DMS 273 (cell line): ENCODE results near the gene TST.

ENCODE experiments used
- DNase-seq: peaks from one replicate; lab custom pipeline; 2025; ENCODE audit not compliant: unreplicated experiment; lab: John Stamatoyannopoulos, UW

TST gene

DNA sequence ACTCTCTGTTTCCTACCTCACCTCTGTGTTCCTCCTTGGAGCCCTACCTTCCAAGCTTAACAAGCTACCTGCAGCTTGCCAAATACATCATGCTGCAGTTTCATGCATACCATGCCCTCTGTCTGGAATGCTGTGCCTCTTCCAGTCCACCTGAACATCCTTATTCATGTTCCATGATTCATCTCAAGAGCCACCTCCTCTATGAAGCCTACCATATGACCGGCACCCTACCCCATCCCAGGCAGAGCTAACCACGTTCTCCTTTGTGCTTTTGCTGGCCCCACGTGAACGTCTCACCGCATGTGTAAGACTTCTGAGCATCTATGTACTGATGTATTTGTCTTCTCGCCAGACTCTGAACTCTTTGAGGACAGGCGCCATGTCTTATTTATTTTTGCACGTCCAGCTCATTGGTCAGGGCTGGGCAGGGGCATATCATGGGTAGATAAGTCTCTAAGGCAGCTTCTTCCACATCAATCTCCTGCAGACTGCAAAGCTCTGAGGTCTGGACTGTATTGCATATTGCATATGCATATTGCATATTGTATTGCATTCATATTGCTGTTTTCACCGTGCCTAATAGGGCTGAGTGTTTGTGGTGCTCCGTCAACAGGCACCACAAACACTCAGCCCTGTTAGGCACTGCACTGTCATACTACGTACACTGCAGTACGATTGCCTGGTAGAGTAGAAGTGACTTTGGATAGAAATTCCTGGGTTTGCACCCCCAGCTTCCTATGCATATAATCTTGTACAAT lies 31.0 kb downstream of the TST start:
- DNase-seq, result no peak

DNA sequence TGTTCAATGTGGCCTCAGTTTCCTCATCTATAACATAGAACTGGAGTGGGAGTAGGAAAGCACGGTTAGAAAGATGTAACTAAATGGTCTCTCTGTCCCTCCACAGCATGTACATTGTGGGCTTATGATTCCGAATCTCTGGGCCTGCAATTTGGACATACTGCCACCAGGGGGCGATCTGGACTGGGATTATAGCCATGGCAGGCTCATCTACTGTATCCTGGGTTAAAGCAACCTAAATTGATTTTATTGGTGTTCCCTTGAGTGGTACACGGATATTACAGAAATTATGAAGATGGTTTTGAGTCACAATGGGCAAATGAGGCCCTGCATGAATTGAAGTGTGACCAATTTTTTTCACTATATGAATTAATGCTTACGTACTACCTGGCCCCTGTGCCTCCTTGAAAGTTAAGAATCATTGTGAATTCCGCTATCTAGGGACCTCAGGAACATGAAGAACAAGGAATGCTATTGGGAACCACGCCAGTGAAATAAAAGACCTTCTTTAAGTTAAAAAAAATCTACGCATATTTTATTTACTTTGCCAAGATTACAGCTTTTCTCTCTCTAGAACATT lies 32.9 kb downstream of the TST start:
- DNase-seq, result peak; percentile 50

DNA sequence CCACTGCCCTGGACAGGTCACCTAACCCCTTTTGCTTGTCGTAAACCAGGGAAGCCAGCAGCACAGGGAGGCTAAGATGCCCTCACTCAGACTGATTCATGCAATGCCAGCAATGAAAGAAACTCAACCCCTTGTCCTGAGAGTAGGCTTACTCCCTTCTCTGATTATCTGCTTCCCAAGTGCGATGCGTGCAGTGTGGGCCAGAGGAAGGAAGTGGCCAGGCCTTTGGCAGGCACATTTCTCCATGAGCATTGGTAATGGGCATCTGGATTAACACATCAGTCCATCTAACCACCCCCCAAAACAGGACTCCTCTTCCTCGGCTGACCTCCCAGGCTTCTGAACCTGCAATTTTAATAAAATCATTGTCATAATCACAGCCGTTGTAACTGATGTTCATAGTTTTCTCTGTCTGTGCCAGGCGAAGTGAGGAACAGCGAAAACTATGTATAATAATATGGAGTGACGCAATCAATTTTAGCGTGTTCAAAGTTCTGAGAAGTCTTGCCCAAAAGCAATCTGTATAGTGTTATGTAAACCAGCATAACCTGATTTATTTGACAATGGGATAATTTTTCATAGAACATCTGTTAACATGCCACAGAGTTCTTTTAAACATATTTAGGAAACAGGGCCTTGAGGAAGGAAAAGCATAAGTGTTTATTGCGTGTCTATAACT lies 33.9 kb downstream of the TST start:
- no peak for DNase-seq

DNA sequence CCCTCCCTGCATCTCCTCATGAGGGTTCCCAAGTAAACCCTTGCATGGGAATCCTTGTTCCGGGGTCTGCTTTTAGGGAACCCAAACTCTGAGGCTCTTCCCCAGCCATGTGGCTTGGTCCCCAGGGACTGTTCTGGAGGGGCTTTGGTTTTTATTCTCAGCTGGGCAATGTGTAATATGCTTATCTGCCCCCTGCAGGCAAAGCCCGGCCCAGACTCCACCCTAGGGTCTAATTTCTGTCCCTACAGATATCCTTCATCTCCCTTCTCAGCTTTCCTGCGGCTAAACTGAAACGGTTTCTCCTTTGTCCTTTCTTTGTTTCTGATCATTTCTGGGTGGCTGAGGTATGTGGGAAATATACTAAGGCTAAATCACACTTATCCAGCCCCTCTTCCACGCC lies 37.1 kb downstream of the TST start:
- peak; percentile 23 for DNase-seq

DNA sequence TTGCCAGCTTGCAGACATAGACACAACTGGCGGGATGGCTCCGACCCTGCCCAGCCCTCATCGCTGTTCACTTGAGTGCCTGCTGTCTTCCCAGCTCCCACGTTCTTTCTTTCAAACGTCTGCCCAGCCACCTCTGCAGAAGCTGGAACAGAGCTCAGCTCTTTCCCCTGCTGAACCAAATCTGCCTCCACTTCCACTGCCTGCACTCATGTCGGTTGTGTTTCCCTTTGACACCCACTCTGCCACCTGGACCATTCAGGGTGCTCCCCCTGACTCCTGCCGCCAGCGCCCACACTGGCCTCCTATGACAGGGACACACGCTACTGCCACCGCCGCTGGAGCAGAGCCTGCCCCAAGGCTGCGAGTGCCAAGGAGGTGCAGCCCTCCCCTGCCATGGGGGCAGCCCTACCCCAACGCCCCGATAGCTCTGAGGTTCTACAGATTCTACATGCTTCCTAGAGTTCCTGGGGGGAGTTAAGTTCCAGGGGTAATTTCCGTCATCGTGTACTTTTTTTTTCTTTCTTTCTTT lies 37.9 kb downstream of the TST start:
- peak; percentile 34 for DNase-seq

DNA sequence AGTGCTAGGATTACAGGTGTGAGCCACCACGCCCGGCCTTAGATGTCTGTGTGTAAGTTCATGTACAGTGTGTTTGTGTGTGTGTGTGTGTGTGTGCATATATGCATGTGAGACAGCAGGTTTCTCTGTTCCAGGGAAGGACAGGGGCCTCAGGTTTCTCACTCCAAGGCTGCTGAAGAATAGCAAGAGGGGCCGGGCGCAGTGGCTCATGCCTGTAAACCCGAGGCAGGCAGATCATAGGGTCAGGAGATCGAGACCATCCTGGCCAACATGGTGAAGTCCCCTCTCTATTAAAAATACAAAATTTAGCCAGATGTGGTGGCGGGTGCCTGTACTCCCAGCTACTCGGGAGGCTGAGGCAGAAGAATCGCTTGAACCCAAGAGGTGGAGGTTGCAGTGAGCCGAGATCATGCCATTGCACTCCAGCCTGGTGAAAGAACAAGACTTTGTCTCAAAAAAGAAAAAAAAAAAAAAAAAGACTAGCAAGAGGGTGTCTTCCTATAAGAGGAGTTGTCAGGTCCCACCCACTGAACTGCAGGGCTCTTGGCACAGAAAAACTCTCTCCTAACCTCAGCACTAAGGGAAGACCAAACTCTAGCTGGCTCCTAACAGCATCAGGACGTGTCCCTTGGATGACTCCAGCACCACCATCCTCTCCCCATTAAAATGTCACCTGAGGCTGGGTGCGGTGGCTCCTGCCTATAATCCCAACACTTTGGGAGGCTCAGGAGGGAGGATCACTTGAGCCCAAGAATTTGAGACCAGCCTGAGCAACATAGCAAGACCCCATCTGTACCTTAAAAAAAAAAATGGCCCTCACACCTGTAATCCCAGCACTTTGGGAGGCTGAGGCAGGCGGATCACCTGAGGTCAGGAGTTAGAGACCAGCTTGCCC lies 40.0 kb downstream of the TST start:
- no peak for DNase-seq

DNA sequence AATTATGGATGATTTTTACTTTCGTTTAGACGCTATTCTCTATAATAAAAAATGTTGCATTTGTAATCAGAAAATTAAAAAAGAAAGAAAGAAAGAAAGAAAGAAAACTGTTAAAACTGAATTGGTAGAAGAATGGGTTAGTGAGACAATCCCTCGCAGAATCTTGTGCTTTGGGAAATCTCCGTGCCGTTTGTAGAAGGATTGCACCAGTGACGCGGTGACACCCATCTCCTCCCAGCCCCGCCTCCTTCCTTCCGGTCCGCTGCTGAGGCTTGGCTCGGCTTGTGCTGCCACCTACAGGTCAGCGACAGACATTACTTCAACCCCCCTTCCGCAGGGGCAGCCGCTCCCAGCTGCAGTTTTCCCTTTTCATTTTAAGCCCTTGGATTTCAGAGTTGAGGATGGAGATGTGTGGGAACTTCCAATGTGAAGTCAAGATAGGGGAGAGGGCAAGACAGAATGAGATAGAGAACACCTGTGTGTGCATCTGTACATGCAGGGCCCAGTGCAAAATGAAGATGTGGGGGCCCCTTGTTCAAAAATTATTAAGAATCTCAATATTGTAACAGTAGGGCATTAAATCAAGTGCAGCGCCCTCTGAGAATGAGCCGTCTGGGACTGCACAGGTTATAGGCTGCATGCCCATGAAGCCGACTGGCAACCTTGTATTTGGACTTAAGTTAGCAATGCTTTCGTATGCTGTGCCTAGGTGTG lies 41.1 kb downstream of the TST start:
- DNase-seq, result peak; percentile 90

DNA sequence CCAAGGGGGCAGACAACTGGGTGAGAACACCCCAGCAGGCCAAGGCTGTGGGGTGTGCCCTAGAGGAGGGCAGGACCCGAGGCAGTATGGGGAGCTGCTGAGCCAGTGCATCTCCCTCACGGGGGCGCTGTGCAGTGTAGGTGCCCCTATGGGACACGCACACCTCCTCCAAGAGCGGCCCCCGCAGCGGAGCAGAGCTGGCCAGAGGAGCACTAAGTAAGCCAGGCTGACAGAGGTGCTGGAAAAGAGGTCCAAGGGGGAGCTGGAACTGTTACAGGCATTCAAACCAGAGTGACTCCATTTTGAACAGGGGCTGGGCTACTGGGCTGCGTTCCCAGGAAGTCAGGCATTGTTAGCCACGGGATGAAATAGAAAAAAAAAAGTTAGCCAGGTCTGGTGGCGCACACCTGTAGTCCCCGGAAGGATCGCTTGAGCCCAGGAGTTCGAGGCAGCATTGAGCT lies 41.8 kb downstream of the TST start:
- DNase-seq, result peak; percentile 68

DNA sequence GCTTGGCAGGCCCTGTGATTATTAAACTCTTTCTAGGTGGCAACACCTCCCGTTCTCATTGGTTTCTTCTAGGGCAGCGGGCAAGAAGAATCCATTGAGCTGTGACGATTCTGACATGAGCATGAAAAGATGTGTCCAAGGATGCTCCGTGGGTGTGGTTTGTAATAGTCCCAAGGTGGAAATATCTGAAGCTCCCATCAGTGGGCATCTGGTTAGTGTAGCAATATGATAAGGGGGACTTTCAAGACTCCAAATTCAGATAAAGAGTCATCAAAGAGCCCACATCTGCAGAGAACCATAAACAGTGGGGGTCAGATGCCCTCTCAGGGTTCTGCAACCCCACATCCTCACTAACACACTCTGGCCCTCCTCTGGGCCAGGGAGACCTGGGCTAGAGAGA lies 42.6 kb downstream of the TST start:
- DNase-seq, result no peak

DNA sequence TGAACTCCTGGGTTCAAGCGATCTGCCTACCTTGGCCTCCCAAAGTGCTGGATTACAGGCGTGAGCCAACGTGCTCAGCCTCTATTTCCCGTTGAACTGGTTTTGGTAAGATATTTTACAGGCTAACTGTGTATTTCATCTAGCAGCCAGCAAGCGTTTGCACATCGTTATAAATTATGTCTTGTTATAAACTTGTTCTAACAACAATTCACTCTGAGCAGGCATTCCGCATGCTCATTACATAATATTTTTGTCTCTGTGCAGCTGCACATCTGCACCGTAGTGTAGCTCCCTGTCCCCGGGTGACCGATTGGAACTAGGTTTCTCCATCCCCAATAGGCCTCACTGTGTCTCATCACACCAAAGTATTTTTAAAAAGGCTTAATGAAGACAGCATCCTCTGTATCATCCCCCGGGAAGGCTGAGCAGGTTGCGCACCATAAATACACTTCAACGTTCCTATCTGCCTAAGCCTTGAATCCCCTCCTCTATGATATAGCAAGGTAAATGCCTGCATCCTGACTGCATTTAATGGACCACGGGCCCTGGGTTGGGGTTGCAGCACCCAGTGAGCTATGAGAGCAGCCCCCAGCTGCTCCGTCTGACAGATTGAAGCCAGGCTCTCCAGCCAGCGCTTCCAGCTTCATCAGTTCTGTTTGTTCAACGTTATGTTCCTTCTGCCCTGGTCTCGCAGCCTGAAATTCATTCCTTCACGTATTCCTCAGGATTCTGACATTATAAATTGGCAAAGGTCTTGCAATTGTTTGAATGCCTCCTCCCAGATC lies 47.7 kb downstream of the TST start:
- DNase-seq, result no peak

DNA sequence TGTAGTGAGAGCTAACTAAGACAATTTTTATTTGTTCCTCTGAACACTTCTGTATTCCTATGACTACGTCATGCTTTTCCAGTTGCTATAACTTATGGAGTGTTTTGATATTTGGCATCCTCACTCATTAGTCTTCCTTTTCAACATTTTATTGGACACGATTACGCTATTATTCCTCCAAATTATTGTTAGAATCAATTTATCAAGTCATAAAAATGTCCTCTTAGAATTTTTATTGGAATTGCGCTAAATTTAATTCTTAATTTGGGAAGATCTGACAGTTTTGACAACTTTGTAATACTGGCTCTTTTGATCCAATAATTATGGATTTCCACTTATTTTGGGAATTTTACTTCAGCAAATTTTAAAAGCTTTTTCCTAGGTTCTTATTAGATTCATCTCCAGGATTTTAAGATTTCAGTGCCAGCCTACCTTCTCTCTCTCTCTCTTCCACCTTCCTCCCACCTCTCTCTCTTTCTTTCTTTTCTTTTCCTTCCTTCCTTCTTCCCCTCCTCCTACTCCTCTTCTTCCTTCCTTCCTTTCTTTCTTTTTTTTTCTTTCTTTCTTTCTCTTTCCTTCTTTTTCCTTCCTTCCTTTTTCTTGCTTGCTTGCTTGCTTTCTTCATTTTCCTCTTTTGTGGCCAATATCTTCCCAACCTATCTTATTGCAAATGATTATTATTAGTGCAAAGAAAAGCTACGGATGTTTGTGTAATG lies 50.8 kb downstream of the TST start:
- DNase-seq, result no peak

DNA sequence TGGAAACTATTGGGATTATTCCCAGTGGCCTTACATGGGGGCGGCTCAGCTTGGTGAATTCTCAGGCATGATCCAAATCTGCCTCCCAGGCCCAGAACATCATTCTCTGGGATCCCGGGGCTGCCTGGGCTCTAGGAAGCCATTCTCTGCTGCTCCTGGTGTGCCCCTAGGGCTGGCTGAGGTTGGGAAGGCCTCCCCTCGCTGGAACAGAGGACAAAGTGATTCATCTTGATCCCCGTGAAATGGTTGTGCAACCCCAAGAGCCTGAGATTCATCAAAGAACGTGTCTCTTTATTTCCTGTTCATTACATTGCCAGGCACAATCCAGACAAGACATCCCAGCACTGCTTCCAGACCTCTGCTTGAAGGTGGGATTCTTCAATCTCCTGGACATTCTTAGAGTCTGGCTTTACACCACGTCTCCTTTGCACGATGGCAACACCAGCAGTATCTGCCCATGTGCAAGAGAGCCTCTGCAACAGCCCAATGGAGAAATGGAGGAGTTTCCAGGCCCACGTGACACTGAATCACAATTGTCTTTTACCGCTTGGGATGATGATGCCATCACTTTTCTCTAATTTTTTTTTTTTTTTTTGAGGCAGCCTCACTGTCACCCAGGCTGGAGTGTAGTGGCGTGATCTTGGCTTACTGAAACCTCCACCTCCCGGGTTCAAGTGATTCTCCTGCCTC lies 52.3 kb downstream of the TST start:
- no peak for DNase-seq

DNA sequence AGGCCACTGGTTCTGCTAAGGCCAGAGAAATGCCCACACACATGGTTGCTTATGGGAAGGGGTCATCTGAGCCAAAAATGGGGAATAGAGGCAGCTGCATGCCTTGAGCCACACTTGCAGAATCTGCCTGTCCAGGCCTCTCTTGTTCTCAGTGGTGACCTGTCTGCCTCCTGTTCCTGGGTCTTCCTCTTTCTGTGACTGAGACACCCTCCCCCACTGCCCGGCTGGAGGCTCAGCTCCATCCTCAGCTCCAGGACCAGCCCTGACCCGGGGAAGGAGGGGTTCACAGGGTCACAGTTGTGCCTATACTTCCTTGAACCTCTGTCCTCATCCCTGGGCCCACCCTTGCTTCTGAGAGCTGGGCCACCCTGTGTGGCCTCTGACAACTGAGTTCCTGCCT lies 53.6 kb downstream of the TST start:
- no peak for DNase-seq

DNA sequence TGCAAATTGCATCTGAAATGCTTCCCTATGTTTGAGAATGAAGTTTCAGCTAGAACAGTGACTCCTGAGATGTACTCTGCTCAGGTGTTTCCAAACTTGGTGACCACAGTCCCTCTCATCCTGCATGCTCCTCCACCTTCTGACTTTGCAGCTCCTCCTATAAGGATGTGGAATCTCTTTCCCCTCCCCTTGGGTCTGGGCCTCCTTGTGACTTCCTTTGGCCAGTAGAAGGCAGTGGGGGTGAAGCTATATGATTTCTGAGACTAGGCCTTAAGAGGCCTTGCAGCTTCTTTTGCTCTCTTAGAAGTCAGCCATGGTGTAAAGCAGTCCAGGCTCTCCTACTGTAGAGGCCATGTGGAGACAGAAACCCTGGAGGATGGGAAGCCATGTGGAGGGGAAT lies 55.1 kb downstream of the TST start:
- DNase-seq, result no peak

DNA sequence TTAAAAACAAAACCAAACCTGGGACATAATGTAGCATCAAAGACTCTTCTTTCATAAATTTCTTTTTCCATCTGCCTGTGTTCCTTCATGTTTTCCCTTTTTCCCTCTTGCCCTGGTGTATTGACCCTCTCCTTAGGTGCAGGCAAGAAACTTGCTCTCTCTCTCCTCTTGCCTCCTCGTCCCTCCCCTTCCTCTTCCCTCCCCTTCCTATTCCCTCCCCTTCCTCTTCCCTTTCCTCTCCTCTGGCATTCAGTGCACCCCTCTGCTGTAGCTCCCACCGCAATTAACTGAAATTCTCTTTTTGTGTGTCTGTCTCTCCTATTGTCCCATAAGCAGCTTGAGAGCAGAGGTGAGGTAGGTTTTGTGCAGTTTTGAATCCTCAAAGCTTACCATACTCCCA lies 55.9 kb downstream of the TST start:
- DNase-seq, result no peak

DNA sequence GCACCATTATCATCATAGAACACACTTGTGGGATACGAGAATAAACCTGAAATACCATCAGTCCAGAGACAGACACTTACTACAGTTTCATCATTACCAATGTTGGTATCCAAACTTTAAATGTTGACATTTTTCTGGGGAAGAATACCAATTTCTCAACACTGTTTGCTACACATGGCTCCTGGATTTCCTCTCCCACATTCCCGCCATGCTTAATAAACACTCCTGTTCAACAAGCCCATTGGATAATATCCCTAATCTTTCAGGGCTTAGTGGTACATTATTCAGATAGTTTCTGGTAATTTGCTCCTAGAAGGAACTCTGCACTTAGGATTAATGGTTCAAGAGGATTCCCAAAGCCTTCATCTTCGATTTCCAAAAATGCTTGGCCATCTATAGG lies 57.6 kb downstream of the TST start:
- no peak for DNase-seq
